ENCODE data around the gene ROBO1.
"Not testable (repeated sequence)": the region's sequence is repeated elsewhere in the genome, so short reads cannot be mapped to it uniquely, and the experiment has no call there.

The ROBO1 gene

DNA sequence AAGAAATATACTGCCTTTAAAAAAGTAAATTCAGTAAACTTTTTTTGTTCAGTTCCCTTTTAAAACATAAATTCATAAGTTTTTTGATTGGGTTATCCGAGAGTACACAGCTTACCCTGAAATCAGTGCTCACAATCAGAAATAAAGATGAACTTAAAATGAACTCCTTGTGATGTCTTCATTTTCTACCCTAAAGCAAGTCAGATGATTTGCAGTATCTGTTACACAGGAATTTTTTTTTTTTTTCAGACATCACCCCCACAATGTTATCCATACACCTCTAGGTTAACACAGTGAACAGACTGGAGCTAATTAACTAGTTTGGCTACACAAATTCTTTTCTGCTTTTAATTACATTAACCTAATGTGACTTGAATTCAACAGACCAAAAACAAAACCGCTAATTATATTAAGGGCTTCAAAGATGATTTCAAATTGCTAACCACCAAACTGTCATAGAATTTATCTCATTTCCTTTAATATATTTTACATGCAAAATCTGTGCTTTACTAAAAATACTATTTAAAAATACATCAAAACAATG, 1042.0 kb downstream of the ROBO1 start:
- ATAC-seq = no peak

DNA sequence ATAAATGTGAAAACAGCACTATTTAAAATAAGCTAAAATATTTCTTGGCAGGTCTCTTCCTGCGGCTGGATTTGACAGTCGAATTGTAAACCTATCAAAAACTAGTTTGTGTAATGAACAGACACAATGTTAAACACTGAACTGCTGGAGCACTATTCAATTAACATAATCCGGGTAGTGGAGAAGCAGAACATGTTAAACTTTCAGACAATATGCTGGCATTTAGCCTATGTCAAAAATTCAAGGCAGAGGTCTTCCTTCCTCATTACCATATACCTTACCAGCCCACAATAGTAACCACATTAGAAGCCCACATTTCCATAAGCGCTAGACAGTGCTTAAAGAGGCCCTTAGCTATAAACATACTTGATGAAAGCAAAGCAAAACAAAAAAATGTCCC, 1042.9 kb downstream of the ROBO1 start:
- ATAC-seq = no peak

DNA sequence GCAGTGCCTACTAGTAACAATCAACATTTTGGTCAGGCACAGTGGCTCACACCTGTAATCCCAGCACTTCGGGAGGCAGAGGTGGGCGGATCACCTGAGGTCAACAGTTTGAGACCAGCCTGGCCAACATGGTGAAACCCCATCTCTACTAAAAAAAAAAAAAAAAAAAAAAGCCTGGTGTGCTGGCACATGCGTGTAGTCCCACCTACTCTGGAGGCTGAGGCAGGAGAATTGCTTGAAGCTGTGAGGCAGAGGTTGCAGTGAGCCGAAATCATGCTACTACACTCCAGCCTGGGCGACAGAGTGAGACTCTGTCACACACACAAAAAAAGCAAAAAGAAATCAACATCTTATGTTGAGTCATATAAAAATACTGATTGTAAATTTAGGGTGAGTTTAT, 1043.4 kb downstream of the ROBO1 start:
- ATAC-seq = not testable (repeated sequence)

DNA sequence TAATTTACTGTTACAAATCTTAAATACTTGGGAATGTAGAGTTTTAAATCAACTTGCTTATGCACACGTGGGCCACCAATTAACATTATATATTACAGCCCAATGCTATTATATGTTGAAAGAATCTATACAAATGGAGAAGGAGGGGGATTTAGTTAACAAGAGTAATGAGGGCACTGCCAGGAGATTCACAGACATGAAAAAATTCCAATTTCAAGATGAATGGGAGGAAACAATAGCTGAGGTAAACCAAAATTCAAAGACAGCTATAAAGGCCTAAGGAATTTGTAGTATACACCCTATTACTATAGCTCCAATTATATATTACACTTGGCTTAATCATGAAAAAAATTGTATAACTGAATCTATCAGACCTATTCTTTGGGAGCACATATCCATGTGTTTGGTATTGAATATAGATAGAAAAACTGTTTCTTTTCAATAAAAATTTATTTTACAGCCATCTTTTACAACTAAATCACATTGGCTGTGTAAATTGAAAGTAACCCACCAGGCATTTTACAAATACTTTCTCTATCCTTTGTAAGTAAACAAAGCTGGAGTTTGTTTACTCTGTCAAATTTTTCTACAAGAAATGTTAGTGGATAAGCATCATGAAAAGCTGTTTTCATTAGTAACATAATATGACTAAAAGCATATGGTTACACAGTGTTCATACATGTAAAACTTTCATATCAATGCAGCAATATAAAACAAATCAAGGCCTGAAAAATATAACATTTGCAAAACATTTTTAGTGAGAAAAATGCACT, 1045.8 kb downstream of the ROBO1 start:
- no peak for ATAC-seq

DNA sequence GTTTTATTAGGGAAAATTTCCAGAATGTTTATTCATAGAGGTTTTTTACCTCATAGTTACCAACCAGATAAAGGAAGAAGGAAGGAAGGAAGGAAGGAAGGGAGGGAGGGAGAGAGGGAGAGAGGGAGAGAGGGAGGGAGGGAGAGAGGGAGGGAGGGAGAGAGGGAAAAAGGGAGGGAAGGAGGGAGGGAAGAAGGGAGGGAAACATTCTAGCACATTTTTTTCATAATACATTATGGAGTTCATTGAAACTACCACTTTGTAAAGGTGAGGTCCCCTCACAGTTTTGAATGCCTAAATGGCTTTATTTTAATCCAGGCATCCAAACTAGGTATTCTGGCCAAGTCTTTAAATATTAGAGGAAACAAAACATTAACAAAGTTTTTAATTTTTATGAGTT, 1049.1 kb downstream of the ROBO1 start:
- no peak for ATAC-seq

DNA sequence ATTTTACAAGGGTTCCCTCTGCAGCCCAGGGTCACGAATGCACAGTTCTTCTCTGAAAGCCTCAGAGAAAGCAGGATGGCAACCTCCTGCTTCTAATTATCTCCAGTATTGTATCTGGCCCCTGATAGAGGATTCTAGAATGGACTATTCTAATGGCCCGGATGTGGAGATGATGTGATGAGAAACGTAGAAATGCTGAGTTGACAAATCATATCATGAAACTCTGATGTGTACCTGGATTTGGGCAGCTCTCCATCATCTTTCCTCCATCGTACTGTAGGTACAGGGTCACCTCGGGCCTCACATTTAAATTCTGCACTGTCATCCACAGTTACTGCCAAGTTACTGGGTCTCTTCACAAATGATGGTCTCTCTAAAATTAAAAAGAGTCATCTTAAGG, 1050.8 kb downstream of the ROBO1 start:
- no peak for ATAC-seq

DNA sequence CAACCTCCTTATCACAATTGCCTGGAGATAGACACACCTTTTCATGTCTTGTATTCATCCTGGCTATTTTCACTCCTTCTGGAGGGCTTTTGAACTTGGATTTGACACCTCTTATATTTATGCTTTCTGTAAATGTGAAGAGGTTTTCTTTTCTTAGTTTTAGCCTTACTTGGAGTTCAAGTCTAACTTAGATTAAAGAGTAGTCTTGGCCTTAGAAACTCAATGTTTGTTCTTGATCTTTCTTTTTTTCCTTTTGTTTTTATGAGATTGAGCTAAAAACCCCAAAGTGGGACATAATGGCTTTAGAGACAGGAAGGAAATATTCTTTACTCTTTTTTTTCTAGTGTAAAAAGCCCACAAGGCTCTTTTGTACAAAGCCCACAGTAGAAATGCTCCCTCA, 1054.9 kb downstream of the ROBO1 start:
- ATAC-seq = no peak

DNA sequence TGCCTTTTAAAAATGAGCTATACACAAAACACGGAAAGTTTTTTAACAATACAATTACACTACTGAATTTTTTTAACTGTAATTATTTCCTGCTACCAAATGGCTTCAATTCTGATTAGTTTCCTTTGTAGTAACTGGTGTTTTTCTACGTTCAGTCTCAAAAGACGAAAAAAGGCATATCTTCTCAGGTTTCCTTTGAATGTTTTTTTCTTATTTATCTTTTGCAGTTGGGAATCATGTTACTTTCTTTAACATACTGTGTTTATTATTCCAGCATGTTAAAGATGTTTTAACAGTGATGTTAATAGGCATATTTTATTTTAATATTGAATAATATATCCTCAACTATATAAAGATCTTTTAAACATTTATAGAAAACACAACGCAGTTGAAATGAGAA, 1055.5 kb downstream of the ROBO1 start:
- ATAC-seq = no peak

DNA sequence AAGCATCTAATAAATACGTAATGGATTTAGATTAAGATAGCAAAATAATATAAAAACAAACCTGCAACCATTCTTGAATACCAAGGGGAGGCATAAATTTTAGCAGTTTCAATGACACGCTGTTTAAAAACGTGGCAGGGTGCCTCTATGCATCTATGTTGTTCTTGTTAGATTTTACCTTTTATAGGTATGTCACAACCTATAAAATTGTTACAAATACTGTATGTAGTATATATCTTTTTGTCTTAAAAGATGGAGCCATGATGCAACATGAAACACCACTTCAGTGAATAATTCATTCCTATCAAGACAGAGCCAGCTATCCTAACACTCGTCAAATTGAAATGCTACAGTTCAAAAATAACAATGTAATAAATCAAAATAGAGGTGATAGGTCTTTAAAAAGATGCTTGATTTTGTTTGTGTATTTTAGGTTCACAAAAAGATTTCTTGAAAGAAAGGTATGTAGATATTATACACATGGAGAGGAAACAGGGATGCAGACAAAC, 1059.2 kb downstream of the ROBO1 start:
- ATAC-seq = no peak

DNA sequence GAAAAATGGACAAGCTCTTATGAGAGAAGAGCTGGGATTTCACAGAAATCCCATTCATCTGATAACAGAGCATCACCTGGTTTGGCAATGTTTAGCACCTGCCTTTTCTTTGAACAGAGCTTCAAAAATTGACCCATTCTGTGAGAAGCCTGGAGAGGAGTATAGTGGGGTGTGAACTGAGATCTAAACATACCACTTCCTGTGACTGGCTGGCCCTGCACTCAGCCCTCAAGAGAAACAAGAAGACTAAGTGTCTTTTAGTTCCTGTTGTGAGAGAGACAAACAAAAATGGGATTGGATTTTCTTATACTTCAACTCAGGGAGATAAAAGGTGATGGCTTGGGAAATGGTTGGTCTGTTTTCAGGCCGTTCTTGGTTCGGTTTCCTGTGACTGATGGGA, 1060.2 kb downstream of the ROBO1 start:
- ATAC-seq = no peak

DNA sequence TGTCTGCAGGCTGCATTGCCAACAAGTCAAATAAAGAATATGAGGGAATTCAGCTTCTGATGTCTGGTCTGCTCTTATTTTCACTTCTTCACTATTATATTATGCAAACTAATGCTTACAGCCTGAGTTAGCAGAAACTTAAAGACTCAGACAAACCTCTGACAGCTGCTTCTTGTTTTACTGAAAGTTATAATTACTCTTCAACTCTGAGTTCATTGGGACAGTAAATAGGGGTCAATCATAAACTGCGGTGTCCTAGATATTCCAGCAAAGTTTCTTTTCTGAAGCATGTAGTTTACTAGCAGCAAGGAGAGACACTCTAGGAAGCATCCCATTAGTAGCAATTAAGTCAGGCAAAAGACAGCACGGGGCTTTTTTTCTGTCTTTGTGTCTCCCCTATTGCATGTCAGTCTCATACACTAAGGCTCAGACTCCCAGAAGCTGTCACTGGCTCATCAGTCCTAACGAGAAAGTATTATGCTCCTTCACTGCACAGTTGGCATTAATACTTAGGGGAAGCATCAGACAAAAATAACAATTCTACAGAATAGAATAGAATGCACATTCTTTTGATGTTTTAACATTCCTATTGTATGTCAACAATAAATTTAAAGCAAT, 1060.8 kb downstream of the ROBO1 start:
- ATAC-seq = no peak

DNA sequence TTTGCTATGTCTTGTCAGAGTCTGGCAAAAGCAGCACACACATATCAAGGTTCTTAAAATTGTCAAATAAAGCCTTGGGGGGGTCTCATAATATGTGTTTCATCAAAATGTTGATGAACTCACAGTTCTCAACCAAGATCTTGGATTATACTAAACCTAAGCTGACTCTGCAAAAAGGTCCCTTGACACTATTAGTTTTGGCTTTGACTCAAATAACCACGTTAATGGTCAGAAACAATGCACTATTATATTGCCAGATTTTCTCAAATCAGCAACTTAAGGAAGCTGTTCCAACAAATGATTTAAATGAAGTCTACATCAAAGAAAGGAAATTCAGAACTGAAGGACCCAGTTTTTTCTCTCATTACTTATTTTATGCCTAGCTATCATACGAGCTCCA, 1063.9 kb downstream of the ROBO1 start:
- ATAC-seq = no peak

DNA sequence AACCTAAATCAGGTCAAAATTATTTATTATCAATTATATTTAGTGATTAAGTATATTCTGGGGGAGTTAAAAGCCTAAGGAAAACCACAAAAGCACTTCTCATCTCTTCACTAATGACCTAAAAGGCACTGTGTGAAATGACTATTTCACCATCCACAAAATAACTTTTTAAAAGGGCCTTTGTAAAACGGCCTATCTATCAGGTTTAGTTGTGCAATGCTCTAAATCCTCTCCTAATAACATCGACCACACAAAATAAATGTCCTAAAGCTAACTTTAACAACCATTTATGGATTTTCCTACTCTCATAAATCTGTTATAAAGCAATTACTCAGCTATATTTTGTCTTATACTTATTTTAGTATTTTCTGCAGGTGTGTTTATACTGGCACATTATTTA, 1066.3 kb downstream of the ROBO1 start:
- ATAC-seq = no peak

DNA sequence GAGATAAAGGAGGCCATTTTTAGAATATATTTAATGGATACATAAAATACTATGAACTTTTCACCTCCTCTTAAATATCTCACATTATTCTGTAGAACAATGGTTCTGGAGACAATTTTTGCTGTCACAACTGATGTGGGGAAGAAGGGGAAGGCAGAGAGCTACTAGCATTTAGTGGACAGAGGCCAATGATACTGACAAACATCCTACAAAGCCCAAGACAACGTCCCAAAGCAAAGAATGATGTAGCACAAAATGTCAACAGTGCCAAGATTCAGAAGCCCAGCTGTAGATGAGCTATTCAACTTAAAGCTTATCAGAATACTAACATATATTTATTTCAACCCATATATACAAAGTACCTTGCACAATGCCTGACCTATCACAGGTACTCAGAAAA, 1069.4 kb downstream of the ROBO1 start:
- no peak for ATAC-seq

DNA sequence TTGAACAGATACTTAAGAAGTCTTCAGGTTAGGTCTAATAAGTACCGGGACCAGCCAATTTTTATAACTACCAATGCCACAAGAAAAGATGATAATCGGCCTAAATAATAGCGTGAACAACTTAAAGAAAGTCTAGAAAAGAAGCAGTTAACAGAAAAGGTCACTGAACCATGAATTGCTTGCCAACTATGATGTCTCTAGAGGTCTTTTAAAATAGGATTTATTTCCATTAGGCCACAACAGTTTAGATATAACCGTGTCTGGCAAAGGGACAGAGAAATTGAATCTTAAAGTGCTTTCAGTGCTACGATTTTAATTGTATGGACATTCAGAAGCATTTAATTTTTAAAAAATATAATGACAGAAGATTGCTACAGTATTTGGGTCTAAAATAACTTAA, 1070.4 kb downstream of the ROBO1 start:
- no peak for ATAC-seq

DNA sequence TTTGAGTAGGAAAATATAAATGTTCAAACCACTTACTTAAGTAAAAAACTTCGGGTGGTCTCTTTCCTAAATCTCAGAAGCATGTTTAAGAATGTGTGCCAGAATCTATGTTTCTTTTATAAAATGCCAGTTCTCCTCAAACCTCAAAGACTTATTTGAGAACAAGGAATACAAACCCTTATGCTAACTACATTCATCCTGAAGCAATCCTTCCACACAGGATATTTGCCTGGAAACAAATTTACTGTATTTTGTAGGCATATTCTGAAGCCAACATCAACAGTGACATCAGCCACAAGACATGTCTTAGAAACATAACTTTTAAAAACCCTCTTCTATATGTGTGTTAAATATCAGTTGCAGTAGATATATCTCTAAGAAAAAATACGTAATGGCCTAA, 1077.0 kb downstream of the ROBO1 start:
- ATAC-seq = no peak

DNA sequence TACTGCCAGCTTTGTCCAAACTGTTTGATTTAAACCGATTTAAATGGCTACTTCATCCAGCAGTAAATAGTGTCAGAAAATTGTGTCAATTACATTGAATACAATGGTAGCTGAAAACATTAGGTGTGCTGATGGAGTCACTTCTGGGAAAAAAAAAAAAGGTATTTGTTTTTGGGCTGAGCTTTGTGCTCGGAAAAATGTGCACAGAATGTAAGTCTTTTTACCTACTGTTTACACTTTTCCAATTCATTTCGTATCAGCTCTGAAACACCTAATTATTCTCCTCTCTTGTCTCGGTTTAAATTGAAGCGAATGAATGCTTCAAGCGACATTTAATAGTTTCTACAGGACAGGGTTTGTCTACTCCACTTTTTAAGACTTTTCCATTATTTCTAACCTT, 1078.4 kb downstream of the ROBO1 start:
- no peak for ATAC-seq

DNA sequence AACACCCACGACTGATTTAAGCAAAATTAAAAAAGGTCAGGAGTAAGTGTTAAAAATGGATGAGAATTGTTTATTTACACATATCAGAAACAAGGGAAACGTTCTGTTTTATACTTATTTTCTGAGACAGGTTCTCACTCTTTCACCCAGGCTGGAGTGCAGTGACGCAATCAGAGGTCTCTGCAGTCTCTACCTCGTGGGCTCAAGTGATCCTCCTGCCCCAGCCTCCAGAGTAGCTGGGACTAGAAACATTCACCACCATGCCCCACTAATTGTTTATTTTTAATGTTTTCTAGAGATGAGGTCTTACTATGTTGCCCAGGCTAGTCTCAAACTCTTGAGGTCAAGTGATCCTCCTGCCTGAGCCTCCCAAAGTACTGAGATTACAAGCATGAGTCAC, 1080.3 kb downstream of the ROBO1 start:
- no peak for ATAC-seq

DNA sequence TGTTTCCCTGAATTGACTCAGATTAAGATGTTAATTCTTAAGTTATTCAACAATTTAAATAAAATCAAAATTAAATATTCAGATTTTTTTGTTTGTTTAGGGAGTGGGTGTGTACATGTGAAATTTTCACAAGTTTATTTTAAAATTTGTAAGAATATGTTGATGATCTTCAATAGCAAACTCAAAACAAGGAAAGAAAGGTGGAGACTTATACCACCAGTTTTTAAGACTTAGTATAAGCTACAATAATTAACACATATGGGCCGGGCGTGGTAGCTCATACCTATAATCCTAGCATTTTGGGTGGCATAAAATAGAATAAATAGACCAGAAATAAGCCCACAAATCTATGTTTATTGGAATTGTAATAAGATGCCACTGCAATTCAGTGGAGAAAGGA, 1084.5 kb downstream of the ROBO1 start:
- ATAC-seq = no peak

DNA sequence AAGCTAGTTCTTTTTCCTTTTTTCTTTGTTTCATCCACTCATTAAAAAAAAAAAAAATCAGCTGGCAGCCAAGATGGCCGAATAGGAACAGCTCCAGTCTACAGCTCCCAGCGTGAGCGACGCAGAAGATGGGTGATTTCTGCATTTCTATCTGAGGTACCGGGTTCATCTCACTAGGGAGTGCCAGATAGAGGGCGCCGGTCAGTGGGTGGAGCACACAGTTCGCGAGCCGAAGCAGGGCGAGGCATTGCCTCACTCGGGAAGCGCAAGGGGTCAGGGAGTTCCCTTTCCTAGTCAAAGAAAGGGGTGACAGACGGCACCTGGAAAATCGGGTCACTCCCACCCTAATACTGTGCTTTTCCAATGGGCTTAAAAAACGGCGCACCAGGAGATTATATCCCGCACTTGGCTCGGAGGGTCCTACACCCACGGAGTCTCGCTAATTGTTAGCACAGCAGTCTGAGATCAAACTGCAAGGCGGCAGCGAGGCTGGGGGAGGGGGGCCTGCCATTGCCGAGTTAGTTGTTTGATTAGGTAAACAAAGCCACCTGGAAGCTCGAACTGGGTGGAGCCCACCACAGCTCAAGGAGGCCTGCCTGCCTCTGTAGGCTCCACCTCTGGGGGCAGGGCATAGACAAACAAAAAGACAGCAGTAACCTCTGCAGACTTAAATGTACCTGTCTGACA, 1092.5 kb downstream of the ROBO1 start:
- ATAC-seq = not testable (repeated sequence)

DNA sequence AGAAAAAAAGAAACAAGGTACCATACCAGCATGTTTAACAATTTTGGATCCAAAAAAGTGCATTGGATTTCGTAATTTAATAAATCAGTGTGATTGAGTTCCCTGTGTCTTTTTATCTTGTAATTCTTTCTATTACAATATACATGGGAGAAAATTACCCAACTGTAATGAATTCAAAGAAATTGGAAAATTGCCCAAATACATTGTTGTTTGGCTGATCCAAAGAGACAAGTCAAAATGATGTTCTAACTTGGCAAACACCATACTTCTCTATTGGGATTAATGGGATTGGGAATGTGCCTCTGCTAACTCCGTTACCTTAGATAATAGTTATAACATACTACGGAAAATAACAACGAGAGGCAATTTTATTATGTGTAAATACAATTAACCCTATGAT, 1097.1 kb downstream of the ROBO1 start:
- no peak for ATAC-seq

DNA sequence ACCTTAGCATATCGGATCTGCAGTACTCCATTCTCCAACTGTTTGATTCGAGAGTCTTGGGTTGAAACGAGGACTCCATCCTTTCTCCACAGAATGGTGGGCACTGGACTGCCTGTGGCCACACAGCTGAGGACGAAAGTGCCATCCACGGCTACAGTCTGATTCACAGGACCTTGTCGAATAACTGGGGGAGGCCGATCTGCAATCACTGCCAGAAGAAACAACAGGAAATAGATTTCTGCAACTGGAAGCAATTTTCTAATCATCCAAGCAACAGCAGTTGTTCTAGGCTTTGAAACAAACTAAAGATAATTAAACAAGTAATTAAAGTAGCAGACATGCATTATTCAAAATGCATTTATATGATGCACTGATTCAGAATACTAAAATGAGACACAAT, 1097.7 kb downstream of the ROBO1 start:
- no peak for ATAC-seq

DNA sequence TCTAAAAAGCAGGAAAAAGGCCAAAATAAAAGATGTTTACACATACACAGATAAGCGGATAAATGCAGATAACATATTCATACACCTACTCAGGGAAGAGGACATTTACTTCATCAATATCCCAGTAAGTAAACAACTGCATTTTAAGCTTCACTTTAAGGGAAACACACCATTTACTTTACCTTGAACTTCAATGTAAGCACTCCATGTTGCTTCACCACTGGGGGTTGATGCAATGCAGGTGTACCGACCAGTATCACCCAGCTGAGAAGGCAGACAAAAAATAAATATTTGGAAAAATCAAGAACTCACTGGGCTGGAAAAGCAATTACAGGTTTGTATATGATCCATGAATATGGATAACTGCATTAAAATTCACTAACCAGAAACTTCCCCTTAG, 1099.5 kb downstream of the ROBO1 start:
- ATAC-seq = no peak

DNA sequence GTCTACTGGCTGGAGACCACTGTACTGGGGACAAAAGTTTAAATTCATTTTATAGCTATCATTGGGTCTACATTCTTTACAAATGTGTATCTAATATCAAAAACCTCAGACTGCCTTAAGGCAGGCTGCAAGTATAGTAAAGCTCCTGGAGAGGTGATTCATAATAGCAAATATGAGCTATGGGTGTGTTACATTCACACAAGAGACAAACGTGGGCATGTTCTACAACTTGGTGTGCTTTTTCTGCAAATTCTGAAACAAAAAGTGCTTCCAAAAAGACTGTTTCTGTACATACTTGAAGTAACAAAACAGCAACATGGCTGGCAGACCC, 1101.4 kb downstream of the ROBO1 start:
- no peak for ATAC-seq

Data from activated CD4-positive, CD25-positive, alpha-beta regulatory T cell treated with anti-CD3 and anti-CD28 coated beads, Interleukin-2, amount 50 U/mL, for 24 hours (primary cell).